SHP77 (cell line): ENCODE data around the gene HS6ST3.

Experiments
- DNase-seq, 2 experiments: peaks; one replicate each; lab custom pipeline; 2025; lab: John Stamatoyannopoulos, UW

HS6ST3 gene

DNA sequence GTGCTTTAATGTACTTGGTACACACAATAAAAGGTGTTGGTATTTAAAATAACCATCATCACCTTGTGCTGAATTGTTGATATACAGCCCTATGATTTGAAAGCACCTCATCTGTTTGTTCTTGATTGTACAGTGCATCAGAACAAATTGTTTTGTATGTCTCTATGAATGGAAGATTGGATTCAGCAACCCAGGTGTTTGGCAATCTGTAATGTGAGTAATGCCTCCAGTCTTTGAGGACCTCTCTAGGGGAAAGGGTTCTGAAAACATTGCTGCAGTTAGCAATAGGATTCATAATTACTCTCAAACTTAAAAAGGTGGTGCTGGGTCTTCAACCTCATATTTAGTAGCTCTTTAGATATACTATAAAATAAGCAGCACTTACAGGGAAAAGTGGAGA, 562.6 kb downstream of the HS6ST3 start:
- no peak for DNase-seq

DNA sequence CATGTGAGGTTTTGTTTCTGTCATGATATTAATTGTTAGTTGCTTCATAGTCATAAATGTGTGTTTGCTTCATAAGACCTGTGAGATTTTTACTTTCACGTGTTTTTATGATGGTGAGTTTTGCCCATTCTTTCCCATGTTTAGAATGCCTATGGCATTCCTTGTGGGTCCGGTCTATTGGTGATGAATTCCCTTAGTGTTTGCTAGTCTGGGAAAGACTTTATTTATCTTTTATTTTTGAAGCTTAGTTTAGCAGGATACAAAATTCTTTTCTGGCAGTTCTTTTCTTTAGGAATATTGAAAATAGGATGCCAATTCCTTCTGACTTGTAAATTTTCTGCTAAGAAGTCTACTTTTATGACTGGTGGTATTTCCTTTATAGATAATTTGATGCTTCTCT, 571.7 kb downstream of the HS6ST3 start:
- DNase-seq: no peak

DNA sequence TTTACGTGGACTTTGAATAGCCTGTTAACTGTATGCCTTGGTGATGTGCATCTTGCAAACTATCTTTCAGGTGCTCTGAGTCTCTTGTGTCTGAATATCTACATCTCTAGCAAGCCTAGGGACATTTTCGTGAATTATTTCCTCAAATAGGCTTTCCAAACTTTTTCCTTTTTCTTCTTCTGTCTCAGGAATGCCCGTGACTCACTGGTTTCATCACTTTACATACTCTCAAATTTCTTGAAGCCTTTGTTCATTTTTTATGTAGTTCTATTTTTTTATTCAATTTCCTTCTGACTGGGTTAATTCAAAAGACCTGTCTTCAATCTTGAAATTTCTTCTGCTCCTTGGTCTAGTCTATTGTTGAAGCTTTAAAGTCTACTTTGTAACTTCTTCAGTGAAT, 572.1 kb downstream of the HS6ST3 start:
- DNase-seq: no peak

DNA sequence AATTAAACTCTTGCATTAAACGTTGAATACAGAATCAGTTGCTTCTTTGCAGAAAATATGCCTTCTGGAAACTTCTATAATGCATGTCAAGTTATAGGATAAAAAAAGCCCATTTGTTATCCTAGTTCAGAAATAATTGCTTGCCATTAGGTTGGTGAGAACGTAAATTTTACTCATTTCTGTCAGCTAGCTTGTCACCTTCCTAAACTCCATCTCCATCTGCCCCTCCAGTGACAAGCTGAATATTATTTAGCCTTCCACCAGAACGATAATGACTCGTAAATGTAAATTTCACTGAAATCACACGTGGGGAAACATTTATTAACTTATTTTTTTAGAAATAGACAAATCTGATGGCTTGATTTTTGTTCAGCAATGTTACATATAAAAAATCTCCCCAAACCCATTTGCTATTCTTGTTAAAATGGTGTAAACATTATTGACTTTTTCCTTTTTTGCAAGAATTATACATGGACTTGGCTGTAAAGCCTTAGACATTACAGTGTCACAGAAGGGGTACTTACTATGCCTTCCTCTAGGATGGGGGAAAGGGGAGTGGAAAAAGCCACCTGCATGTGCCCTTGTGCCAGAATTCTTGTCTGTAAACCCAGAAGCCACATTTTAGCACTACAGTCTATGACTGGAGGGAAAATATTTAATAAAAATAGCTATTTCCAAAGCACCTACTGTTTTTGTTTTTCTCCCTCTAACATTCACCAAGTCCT, 577.5 kb downstream of the HS6ST3 start:
- no peak for DNase-seq

DNA sequence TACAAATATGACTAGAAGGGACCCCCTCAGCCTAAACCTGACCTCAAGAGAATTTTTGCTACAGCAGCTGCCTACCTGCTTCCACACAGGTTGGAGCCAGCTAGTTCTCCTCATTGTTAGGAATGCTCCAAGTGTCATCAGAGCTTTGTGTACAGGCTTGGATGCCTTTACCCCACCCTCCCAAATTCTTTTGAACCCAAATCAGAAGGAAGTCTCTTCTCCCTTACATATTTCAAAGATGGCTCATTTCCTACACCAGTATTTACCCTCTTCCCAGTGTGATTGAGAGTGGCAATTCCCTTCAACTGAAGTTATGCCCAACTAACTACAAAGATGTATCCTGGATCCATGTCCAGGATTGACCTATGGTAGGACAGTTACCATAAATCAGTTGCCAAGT, 581.2 kb downstream of the HS6ST3 start:
- no peak for DNase-seq

DNA sequence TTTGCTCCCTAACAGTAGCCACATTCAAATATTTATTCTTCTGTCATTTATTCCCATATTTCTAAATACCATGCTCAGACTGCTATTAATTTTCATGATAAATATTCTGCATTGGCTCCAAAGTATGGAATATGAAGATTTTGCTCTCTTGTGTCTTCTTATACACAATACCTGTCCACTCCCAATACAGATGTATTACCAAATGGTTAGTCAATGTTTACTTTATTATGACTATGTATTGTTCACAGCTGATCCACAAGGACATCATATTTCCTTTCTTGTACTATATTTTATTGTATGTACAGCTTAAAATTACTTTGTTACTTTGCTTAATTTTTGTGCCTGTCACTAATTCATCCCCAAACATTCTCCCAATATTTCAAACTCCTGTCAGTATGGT, 582.1 kb downstream of the HS6ST3 start:
- DNase-seq: no peak

DNA sequence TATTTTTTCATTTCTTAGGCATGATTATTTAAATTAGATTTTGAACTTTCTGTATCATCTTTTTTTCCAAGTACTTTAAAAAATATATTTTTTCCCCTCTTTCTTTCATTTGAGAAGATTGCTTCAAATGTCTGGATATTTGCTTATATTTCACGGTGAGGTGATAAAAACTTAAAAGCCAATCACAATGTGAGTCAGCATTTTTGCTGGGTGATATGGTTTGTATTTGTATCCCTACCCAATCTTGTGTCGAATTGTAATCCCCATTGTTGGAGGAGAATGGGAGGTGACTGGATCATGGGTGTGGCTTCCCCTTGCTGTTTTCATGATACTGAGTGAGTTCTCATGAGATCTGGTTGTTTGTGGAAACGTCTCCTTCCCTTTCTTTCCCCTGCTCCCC, 583.9 kb downstream of the HS6ST3 start:
- DNase-seq: no peak

DNA sequence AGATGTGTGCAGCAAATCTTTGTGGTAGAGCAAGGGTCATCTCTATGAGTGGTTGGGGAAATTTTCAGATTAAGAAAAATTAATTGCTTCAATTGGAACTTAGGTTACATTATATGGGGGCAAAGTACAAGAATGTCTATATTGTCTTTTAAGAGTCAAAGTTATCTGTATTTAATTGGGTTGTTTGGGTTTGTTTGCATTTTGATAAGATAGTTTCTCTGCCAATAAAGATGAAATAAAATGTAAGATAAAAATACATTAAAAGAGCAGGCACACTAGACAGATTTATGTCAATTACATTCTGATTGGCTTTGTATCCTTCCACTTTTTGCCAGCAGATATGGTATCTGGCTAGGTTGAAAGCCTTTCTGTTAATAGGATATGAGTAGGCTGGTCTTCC, 587.1 kb downstream of the HS6ST3 start:
- DNase-seq: no peak

DNA sequence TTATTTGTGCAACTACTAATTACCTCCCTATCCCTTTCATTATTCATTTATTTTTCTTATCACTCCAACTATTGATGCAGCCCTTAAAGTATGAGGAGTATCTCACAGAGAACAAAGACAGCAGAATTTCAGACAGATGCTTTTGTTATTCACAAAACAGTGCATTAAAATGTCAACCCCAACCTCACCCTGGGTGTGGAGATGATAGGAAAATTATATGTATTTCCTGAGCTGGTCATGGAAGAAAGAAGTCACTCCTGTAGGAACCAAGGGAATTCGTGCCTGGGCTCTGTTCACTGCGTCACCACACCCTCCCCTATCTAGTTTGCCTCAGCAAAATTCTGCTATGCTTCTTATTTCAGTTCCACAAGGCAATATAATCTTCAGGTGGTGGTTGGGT, 588.9 kb downstream of the HS6ST3 start:
- no peak for DNase-seq

DNA sequence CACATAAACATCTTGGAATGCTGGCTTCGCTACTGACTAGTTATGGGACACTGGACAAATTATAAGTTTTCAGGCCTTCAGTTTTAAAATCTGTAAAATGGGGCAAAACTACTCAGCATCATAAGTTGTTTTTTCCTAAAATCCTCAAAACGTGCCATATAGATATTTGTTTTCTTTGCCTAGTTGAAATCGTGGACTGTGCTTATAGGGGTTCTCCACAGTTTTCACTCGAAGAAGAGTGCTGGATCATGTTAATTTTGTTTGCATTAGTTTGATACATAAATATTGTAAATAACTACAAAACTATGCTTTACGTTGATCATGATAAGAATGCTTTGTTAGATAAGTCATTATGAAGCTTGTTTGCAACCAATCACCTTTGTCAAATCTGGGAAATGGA, 591.0 kb downstream of the HS6ST3 start:
- no peak for DNase-seq

DNA sequence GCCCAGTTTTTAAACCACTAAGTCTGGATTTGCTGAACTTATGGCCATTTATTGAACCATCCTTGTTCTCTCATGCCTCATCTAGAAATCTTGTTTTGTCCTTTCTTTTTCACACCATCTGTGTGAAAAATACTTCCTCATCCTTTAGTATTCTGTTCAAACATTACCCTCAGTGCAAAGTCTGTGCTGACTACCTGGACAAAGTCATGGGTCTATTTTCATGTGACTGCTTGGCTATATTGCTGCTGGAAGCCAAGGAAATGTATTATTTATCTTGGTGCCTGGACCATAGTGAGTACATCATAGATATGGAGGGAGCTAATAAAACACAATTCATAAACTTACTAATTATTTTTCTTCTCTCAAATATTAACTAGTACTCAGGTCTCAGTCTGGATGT, 591.9 kb downstream of the HS6ST3 start:
- DNase-seq: no peak

DNA sequence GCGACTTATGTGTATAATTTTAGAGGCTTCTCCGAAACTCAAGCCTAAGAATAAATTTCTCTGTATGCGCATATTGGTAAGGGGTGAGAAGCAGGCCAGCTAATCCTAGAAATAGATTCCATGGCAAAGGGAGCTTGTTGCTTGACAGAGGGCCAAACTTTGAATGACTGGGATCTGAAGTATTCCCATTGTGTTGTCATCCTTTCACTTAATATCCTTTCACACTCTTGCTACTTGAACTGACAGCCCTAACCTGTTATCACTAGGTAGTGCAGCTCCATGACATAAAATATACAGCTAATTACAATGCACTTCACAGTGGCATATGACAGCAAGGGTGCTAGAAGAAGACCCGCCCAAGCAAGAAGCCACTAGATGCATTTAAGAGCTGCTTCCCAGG, 594.6 kb downstream of the HS6ST3 start:
- DNase-seq: no peak

DNA sequence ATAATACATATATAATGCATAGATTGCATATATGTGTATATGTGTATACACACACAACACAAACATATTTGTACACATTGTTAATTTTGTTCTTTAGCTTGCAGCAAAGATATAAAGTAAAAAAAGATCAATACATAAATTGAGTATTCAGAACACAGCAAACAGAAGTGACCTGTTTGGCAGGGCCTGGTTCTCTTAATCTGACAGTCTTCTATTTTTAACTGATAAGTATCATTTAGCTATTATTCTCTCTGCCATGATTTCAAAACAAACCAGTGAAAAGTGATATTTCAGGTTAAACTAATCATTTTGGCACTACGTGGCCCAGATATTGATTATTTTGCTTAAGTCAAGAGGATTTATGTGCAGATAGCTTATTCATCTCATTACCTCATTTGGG, 595.0 kb downstream of the HS6ST3 start:
- DNase-seq: no peak

DNA sequence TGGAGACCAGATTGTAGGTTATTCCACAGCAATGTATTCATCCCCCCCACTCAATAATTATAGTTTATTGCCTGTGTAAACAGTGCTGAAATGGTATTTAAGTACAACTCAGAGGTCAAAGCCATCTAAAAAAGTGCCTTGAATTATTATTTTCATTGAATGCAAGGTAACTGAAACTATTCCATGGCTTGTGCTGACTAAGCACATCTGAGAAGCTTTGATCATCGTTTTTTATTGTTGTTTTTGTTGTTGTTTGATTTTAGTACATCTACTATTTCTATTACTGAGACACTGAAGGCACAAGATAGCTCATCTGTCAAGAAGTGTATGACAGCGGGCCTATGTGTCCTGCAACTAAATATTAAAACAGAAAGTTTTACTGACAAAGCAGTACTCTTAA, 596.4 kb downstream of the HS6ST3 start:
- DNase-seq: no peak

DNA sequence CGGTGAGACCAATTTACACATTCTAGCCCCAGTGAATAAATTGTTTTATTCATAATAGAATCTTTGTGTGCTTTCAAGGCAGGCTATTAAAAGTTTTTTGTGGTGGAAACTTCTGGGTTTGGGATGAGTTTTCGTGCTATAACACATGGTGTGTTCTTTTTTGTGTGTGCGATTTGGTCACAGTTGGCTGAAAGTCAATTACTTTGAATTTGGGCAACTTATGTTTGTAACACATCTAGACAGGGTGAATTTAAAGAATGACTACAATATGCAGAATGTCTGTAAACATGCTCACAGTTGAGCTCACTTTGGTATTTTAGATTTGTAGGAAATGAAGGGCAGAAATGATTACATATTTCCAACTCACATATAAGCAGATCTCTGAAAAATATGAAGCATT, 597.3 kb downstream of the HS6ST3 start:
- no peak for DNase-seq

DNA sequence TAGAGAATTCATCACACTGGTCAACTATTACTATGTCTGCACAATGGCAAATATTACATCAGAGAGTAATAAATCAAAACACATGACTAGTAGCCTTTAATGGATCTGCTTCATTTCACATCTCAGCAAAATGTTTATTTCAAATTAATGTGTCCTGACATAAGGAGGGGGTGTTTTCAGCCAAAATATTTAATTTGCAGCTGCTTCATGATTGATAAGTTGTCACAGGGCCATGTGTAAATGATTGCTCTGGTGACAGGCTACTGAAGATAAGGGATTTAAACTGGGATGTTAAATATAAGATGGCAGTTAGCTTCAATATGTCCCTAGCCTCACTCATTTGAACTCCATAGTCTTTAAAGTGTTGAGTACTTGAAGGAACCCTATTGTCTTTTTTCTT, 601.1 kb downstream of the HS6ST3 start:
- DNase-seq: no peak

DNA sequence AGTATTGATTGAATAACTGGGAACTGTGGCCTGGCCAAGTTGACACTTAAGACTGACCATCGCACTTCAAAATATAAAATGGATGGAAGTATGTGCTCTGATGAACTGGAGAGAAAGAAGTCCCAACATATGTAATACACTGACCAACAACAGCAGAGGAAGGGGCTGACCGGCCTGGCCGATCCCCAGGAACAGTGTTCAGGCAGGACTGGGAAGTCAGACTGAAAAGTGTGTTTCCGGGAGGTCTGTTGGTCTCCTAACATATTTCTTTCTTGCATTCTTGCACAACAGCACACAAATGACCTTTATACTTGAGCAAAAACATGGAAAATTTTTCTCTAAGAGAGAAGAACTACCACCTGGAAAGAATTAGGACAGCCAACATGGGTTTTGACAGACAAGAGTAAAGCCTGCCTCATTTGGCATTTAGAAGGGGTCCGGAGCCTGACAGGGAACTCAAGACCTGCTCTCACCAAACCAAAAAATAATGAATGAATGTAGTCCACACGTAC, 606.5 kb downstream of the HS6ST3 start:
- no peak for DNase-seq

DNA sequence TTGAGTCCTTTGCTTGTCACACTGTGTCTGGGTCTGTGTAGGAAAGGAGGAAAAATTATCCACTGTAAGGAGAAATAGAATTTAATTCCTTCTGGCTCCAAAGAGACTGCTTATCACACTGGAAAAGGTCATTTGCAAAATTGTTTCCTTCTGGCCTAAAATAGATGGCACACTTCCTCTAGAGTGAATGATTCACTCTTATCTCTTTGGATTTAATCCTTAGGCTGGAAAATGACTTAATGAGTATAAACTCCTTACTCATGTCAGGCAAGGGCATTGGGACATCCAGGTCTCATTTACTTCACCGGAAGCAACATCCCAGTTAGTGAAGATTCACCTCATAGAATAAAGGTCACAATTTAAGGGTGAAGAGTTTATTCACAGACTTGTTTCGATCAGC, 610.8 kb downstream of the HS6ST3 start:
- no peak for DNase-seq

DNA sequence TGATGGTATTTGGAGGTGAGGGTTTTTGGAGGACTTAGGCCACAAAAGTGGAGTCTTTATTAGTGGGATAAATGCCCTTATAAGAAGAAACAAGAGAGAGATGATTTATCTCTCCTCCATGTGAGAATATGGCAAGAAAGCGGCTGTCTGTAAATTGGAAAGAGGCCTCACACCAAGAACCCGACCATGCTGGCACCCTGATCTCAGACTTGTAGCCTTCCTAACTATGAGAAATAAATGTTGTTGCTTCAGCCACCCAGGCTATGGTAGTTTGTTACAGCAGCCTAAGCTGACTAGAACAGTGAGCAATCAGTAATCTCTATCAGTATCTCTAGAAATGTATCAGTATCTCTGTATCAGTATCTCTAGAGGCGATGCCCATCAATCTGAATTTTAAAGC, 617.2 kb downstream of the HS6ST3 start:
- no peak for DNase-seq

DNA sequence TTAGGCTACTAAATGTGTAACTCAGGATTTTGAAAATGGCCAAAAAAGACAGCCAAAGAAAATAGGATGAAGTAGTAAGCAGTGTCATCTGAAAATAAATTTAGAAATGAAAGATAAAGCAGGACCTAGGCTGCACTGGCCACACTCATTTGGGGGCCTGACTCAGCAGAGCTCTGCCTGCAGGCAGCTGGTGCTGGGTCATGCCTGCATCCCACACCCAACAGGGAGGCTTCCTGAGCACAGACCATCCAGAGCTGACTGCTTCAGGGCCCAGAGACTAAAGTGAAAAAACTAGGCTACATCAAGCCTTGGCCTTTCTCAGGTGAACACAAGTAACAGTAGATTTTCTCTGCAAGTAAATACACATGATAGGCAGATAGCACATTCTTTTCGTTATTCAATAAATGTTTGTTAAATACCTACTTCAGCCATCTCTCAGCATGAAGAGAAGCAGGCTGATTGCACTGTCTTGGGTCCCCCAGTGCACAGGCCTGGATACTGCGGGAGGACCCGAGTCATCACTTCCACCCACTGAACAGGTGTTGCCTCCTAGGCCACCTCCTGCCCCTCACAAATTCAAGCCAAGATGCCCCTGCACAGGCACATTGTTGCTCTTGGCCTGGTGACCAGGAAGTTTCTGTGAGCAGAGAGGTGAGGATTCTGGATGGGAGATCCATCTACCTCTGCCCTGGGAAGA, 620.4 kb downstream of the HS6ST3 start:
- no peak for DNase-seq

DNA sequence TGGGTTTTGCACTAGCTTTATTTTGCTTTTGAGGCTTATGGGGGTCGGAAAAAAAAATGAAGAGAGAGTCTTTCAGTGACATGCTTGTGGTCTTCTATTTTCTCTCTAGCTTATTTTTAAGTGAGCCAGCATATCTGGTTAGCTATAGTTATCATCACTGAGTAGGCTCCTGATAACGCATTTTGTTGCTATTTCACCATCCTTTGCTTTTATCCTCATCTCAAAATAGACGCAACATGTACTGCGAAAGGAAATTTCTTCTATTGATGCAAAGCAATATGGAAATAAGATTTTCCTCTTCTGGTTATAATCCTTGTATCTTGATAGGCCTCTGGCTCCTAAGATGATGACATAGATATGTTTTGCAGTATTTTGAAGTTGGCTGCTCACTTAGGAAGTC, 630.5 kb downstream of the HS6ST3 start:
- DNase-seq: no peak

DNA sequence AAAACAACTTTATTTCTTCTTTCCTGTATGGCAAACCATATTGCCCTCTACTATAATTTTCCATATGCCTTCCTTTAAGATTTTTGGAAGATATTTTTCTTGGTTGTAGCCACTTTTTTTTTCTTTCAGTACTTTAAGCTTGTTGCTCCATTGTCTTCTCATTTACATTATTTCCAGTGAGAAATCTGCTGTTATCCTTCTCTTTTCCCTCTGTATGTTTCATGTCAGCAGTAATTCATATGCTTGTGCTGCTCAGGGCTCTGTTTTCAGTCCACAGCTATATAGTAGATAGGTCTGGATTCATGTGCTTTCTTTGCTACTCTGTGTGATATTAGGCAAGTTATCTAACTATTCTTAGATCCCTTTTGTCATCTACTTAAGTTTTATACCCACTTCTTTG, 636.7 kb downstream of the HS6ST3 start:
- no peak for DNase-seq

DNA sequence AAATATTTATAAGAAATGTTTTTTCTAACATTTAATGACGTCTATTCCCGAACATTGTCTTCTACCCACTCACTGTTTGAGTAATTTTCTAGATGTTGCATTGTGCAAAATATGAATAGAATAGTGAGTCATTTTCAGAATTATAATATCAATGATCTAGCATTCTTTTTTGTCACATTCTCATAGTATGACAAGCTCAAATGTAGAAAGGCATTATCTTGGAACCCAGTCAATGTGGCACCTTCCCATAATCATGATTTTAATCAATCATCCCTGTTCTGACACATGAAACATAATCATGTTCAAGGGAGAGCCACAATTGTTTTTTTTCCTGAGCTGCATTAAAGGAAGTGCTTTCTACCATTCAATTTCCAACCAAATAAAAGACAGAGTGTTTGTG, 638.6 kb downstream of the HS6ST3 start:
- no peak for DNase-seq

DNA sequence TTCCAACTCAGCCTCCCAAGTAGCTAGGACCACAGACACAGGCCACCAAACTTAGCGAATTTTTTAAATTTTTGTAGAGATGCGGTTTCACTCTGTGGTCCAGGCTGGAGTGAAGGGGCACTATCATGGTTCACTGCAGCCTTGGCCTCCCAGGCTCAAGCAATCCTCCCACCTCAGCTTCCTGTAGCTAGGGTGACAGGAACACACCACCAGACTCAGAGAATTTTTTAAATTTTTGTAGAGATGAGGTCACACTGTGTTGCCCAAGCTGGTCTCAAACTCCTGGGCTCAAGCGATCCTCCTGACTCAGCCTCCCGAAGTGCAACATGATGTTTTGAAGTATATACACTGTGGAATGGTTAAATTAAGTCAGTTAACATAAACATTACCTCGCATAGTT, 640.8 kb downstream of the HS6ST3 start:
- DNase-seq: no peak
